Measurements from ENCODE around the gene ZSWIM6. TPM values are rescaled to one million over a fixed set of nuclear protein-coding genes. Genes with fewer than 3 reads are reported as not detected.

ZSWIM6 gene
- total and polyA plus RNA-seq, 2 of the 4 experiments (the other 2 are of a cell fraction), result 10.8 to 14.1 TPM

DNA sequence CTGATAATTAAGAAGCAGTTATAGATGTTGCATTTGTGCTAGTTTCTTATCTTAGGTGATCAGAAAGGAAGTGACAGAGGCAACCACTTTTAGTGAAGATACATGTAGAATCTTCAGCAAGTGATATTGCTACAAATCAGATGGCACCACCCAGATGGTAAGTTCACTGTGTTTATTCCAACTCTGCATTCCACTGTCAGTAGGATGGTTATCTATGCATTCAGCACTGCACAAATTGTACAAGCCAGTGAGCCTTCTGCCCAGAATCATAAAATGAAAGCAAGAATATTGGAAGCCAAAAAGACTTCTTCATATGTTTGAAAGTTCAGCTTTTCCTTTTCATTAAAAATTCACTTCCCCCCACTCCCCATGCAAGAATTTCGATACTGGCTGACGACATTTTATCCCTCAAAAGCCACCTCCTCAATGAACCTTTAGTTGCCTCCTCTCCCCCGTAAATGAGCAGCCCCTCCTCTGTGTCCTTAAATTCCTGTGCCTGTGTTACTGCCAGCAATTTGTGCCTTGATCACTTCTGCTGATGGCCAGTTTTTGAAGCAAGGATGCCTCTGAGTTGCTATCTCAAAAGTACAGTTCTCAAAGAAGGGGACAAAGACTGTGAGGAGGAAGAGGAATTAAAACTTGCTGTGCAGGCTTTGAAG, 91.6 kb downstream of the ZSWIM6 start:
- BruUV-seq (replicated peaks), result TSS peak; percentile 4
- Histone ChIP-seq H3K9me1 (ENCODE audit: insufficient read depth, low read length) (peaks cover 3% of the 10 kb centered on the region; the same call in 1 of the 2 replicates), H4K8ac (ENCODE audit: low read depth in 2 of 2, low read length in 2 of 2) (peak overlapping the region in 1 of 2 experiments; percentile 11; a peak in 1 of 4 replicates), H3K4me3 (ENCODE audit: insufficient read depth, low read depth, low read length) (no peak overlapping the region; the same call in 1 of the 2 replicates), H3K79me1 (ENCODE audit: low read depth in 1 of 2, low read length in 2 of 2) (peaks cover 8 to 73% of the 10 kb centered on the region in 2 experiments), H3K23ac (ENCODE audit: low read depth, low read length) (peak overlapping the region; percentile 56; the same call in 1 of the 2 replicates), H3K4ac (ENCODE audit: low read depth, low read length) (peak overlapping the region; percentile 33; the same call in 1 of the 2 replicates), H3K27me3 (ENCODE audit: control insufficient read depth, insufficient read depth, low read length) (no peaks in the 10 kb centered on the region), H2AFZ (replicated peaks; ENCODE audit: low read length, poor library complexity) (no peak overlapping the region), H2BK5ac (ENCODE audit: low read depth, low read length, poor library complexity, severe bottlenecking) (peak overlapping the region; percentile 43), H4K5ac (ENCODE audit: low read depth, low read length) (no peak overlapping the region), H3K4me1 (ENCODE audit: control insufficient read depth, insufficient read depth, low read length) (peaks cover 5% of the 10 kb centered on the region), H3K18ac (ENCODE audit: low read depth, low read length) (no peak overlapping the region), H3K4me2 (ENCODE audit: low read depth, low read length) (peak overlapping the region; percentile 74), H2AK5ac (ENCODE audit: low read depth, low read length) (0 out of 2 replicates have a peak overlapping the region, but pooled peaks have one; percentile 15), H3K56ac (ENCODE audit: extremely low read depth, insufficient read depth, low read length) (no peak overlapping the region), H3K36me3 (ENCODE audit: control insufficient read depth, insufficient read depth, low read length) (no peaks in the 10 kb centered on the region), H3K9ac (ENCODE audit: low read depth, low read length) (peak overlapping the region; percentile 31; the same call in 1 of the 2 replicates), H3K14ac (replicated peaks; ENCODE audit: low read depth, low read length) (0 out of 2 replicates have a peak overlapping the region, but pooled peaks have one; percentile 22), H3K27ac (ENCODE audit: insufficient read depth, low read length) (peak overlapping the region; percentile 38; the same call in 1 of the 2 replicates), H3K9me3 (ENCODE audit: control insufficient read depth, insufficient read depth, low read length) (no peaks in the 10 kb centered on the region), H4K91ac (ENCODE audit: insufficient read depth, low read depth, low read length) (0 out of 2 replicates have a peak overlapping the region, but pooled peaks have one; percentile 2), H2BK20ac (ENCODE audit: low read depth, low read length) (no peak overlapping the region), H4K20me1 (ENCODE audit: insufficient read depth, low read length) (peaks cover 58% of the 10 kb centered on the region), H2AK9ac (replicated peaks; ENCODE audit: low read depth, low read length, poor library complexity) (peak overlapping the region; percentile 63), H2BK120ac (ENCODE audit: low read depth, low read length) (no peak overlapping the region), H2BK15ac (ENCODE audit: low read depth, low read length) (no peak overlapping the region)
- CTCF ChIA-PET, result no interaction called here
- DNase-seq, result peak; percentile 14
- 12% methylated on average over 3 of the region's 3 CpGs; no CpG with 5 or more reads in 1 of the 2 experiments for WGBS, 2 experiments (ENCODE audit: extremely low coverage in 2 of 2, insufficient read length in 1 of 2)
- intact Hi-C loops (cut with micrococcal nuclease), result no loop called here
- ATAC-seq (ENCODE audit: low read depth), result peak; percentile 84
- in situ Hi-C loops (cut with MboI; ENCODE audit: low sequenced_read_pairs), result no loop called here
- POLR2A ChIA-PET (ENCODE audit: unreplicated experiment), result no interaction called here
- TF ChIP-seq NFE2L2 (IDR thresholded peaks at IDR 0.05; ENCODE audit: low read depth, low read length) (no peak), RCOR1 (IDR thresholded peaks at IDR 0.05; ENCODE audit: insufficient replicate concordance, low read length) (no peak), MAFK (IDR thresholded peaks at IDR 0.05; ENCODE audit: low read depth, low read length) (no peak), BHLHE40 (IDR thresholded peaks at IDR 0.05; ENCODE audit: low read depth, low read length) (no peak)
- TF ChIP-seq, protein P1, sequence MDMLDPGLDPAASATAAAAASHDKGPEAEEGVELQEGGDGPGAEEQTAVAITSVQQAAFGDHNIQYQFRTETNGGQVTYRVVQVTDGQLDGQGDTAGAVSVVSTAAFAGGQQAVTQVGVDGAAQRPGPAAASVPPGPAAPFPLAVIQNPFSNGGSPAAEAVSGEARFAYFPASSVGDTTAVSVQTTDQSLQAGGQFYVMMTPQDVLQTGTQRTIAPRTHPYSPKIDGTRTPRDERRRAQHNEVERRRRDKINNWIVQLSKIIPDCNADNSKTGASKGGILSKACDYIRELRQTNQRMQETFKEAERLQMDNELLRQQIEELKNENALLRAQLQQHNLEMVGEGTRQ (IDR thresholded peaks at IDR 0.05; ENCODE audit: low read depth, low read length), result no peak
- TF ChIP-seq, protein P2, sequence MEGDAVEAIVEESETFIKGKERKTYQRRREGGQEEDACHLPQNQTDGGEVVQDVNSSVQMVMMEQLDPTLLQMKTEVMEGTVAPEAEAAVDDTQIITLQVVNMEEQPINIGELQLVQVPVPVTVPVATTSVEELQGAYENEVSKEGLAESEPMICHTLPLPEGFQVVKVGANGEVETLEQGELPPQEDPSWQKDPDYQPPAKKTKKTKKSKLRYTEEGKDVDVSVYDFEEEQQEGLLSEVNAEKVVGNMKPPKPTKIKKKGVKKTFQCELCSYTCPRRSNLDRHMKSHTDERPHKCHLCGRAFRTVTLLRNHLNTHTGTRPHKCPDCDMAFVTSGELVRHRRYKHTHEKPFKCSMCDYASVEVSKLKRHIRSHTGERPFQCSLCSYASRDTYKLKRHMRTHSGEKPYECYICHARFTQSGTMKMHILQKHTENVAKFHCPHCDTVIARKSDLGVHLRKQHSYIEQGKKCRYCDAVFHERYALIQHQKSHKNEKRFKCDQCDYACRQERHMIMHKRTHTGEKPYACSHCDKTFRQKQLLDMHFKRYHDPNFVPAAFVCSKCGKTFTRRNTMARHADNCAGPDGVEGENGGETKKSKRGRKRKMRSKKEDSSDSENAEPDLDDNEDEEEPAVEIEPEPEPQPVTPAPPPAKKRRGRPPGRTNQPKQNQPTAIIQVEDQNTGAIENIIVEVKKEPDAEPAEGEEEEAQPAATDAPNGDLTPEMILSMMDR (conservative IDR thresholded peaks at IDR 0.05; ENCODE audit: low read depth, low read length), result no peak
- dilution Hi-C loops (cut with HindIII; ENCODE audit: low sequenced_read_pairs, unreplicated experiment), result no loop called here
